Hematopoietic multipotent progenitor cell treated with erythropoietin and hydrocortisone succinate and interleukin-3 and kit ligand, for 17 days (in vitro differentiated cells): ENCODE measurements around the gene SULT6B1.

ENCODE experiments used
- DNase-seq: peaks from one replicate; pipeline ENCODE4 v3.0.0-alpha.2; 2015; ENCODE audit warnings: low spot score

SULT6B1 gene

GRCh38 chr2:37149626-37150322, 38.7 kb downstream of the SULT6B1 start:
- no peak for DNase-seq

- DNase-seq, result no peak
These were observed 40.1 kb downstream of the SULT6B1 start for GRCh38 chr2:37148325-37148724.

- no peak for DNase-seq
These were observed 42.4 kb downstream of the SULT6B1 start for GRCh38 chr2:37146062-37146461.

GRCh38 chr2:37143974-37144373, 44.5 kb downstream of the SULT6B1 start:
- no peak for DNase-seq

GRCh38 chr2:37142546-37142945, 45.9 kb downstream of the SULT6B1 start:
- no peak for DNase-seq

GRCh38 chr2:37132914-37133313, 55.6 kb downstream of the SULT6B1 start:
- DNase-seq, result no peak

- DNase-seq, result no peak
These were observed 63.1 kb downstream of the SULT6B1 start for GRCh38 chr2:37125416-37125815.

GRCh38 chr2:37119157-37119556, 69.3 kb downstream of the SULT6B1 start:
- no peak for DNase-seq
